MCF 10A (cell line): ENCODE data around the gene JAG2. TPM values are rescaled to one million over a fixed set of nuclear protein-coding genes. Genes with fewer than 3 reads are reported as not detected.

Source experiments
- BruUV-seq: library from RNA; stranded (reverse); fragments of 400-500 nt; replicated peaks from 2 replicates; lab custom pipeline; 2021; lab: Mats Ljungman, UMichigan
- CTCF ChIA-PET: fragments of 300-600 bp; sonication (Branson Sonifier 250); formaldehyde crosslinking; extraction: SDS; loops from one replicate; lab custom pipeline; 2021; ENCODE audit warnings: antibody characterized with exemption, inconsistent platforms; lab: Yijun Ruan, JAX
- POLR2A ChIA-PET: fragments of 300-600, 350-650 bp; sonication (Branson Sonifier 250); formaldehyde crosslinking; extraction: SDS; loops from one replicate; lab custom pipeline; 2020; ENCODE audit warnings: antibody characterized with exemption, inconsistent platforms; lab: Yijun Ruan, JAX
- DNase-seq: peaks from one replicate; pipeline ENCODE4 v3.0.0-alpha.2; 2018; ENCODE audit not compliant: unreplicated experiment
- H3K27ac Mint-ChIP-seq: one replicate; pipeline ENCODE4 v1.8.0; 2022; ENCODE audit warnings: mild to moderate bottlenecking, low read depth, mixed read lengths; ENCODE audit not compliant: unreplicated experiment
- H3K27me3 Mint-ChIP-seq: one replicate; pipeline ENCODE4 v1.8.0; 2022; ENCODE audit warnings: mixed read lengths; ENCODE audit not compliant: insufficient read depth, unreplicated experiment
- H3K36me3 Mint-ChIP-seq: one replicate; pipeline ENCODE4 v1.8.0; 2022; ENCODE audit warnings: mild to moderate bottlenecking, moderate library complexity, mixed read lengths; ENCODE audit not compliant: insufficient read depth, unreplicated experiment
- H3K4me1 Mint-ChIP-seq: one replicate; pipeline ENCODE4 v1.8.0; 2022; ENCODE audit warnings: mixed read lengths; ENCODE audit not compliant: insufficient read depth, unreplicated experiment
- H3K4me3 Mint-ChIP-seq: one replicate; pipeline ENCODE4 v1.8.0; 2022; ENCODE audit warnings: mild to moderate bottlenecking, moderate library complexity, mixed read lengths; ENCODE audit not compliant: unreplicated experiment
- H3K9me3 Mint-ChIP-seq: one replicate; pipeline ENCODE4 v1.8.0; 2022; ENCODE audit warnings: mixed read lengths; ENCODE audit not compliant: unreplicated experiment
- intact Hi-C: fragments of 100-400 bp; cut with micrococcal nuclease; formaldehyde crosslinking; loops from 2 replicates; pipeline ENCODE4 v1.14.1; 2022
- total RNA-seq: library from RNA; stranded (reverse); gene quantifications from 2 replicates; pipeline ENCODE4 v1.2.3, GENCODE V29; 2022
- TF ChIP-seq, protein P1 (sequence below): fragments of 200-600 bp; IDR thresholded peaks from one replicate; pipeline ENCODE4 v1.8.0; 2022; ENCODE audit warnings: antibody characterized with exemption, mild to moderate bottlenecking; ENCODE audit not compliant: unreplicated experiment

Gene JAG2
- total RNA-seq, 1 experiment from 2014 or later = 33.5 TPM

DNA sequence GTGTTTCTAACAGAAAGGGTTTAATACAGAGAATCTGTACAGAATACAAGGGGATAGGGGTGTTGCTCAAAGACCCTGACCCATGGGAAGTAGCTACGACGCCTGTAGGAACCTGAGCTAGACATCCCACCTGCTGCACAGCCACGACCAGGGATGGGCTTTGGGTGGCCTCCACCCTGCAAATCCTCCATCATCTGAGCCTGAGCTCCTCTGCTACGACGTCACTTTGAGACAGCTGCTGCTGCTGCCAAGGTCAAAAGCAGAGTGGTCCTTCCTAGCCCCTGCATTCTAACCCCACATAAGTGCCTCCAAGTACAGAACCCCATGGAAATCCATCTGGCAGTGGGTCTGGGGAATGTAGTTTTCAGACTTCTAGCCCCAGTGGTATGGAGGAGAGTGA lies 43.8 kb downstream of the JAG2 start:
- Mint-ChIP-seq H3K27ac (no peak overlapping the region), H3K4me1 (no peaks in the 10 kb centered on the region), H3K27me3 (peaks cover 75% of the 10 kb centered on the region), H3K4me3 (no peak overlapping the region), H3K9me3 (peaks cover 11% of the 10 kb centered on the region), H3K36me3 (peaks cover 5% of the 10 kb centered on the region)
- BruUV-seq = no TSS peak
- DNase-seq = no peak
- TF ChIP-seq, protein P1, sequence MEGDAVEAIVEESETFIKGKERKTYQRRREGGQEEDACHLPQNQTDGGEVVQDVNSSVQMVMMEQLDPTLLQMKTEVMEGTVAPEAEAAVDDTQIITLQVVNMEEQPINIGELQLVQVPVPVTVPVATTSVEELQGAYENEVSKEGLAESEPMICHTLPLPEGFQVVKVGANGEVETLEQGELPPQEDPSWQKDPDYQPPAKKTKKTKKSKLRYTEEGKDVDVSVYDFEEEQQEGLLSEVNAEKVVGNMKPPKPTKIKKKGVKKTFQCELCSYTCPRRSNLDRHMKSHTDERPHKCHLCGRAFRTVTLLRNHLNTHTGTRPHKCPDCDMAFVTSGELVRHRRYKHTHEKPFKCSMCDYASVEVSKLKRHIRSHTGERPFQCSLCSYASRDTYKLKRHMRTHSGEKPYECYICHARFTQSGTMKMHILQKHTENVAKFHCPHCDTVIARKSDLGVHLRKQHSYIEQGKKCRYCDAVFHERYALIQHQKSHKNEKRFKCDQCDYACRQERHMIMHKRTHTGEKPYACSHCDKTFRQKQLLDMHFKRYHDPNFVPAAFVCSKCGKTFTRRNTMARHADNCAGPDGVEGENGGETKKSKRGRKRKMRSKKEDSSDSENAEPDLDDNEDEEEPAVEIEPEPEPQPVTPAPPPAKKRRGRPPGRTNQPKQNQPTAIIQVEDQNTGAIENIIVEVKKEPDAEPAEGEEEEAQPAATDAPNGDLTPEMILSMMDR = no peak
- POLR2A ChIA-PET = interaction anchor here (0.6 kb wide), 1 partner anchor 159 kb away, joined by 4 read pairs; no protein-coding TSS in a partner anchor
- CTCF ChIA-PET = no interaction called here
- intact Hi-C loops = no loop called here

DNA sequence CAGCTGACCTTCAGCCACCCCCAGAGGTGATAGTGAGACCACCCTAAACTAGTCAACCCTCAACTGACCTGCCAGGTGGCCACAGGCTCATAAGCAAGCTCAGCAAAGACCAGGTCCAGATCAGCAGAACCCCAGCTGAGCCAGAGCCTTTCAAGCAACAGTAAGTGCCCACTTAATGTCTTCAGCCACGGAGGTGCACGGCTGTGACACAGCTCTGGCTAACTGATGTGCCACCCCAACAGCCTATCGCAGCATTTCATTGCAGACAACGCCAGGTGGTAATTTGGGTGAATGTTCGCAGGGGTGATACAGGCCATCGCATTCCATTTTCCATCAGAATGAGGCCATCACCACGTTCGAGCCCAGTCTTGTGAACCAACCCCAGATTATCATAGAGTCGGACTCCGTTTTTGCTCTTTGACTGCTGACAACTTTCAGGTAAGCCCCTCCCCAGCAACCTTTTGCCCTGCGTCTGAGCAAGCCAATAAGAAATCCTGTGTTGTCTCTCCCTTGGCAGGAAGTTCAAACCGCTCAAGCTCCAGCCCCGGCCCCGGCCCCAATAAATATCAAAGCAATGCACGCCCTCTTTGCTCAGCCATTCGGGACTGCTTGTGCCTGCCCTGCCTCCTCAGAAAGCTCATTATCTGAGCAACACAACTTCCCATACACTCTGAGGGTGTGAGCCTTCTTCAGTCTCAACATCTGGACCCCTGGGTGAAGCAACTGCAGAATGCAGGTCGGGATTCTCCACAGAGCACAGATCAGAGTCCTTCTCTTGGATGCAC lies 44.4 kb downstream of the JAG2 start:
- no peak overlapping the region for H3K4me3 Mint-ChIP-seq
- no peak for DNase-seq
- TF ChIP-seq, protein P1 = no peak

DNA sequence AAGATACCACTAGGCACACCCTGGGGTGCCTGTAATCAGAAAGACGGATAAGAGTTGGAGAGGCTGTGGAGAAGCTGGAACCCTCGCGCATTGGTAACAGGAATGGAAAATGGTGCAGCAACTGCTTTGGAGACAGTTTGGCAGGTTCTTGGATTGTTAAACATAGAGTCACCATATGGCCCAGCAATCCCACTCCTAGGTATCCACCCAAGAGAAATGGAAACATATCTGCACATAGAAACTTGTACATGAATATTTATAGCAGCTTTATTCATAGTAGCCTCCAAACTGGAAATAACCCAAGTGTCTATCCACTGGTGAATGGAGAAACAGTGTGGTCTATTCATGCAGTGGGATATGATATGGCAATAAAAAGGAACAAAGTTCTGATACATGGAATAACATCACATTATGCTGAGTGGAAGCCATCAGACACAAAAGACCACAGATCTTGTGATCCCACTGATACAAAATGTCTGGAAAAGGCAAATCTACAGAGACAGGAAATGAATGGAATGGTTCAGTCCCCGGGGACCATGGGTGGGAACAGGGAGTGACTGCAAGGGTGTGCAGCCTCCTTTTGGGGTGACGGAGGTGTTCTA lies 45.4 kb downstream of the JAG2 start:
- peaks cover 11% of the 10 kb centered on the region for H3K9me3 Mint-ChIP-seq
- H3K27ac Mint-ChIP-seq = no peak overlapping the region
- TF ChIP-seq, protein P1 = no peak
- ChIA-PET POLR2A (interaction anchor here (1.3 to 1.6 kb wide), 2 partner anchors 25 to 29 kb away, joined by 3 to 4 read pairs; no protein-coding TSS in a partner anchor), CTCF (interaction anchor here (0.6 to 1.7 kb wide), 3 partner anchors 15 to 114 kb away, joined by 3 to 6 read pairs (median 3); no protein-coding TSS in a partner anchor)
- peaks cover 68% of the 10 kb centered on the region for H3K27me3 Mint-ChIP-seq
- no peaks in the 10 kb centered on the region for H3K4me1 Mint-ChIP-seq
- intact Hi-C loops = no loop called here
- no peak overlapping the region for H3K4me3 Mint-ChIP-seq
- H3K36me3 Mint-ChIP-seq = no peaks in the 10 kb centered on the region
- no TSS peak for BruUV-seq
- DNase-seq = no peak

More for the DNA sequence above, 44.4 kb downstream of the JAG2 start:
- ChIA-PET CTCF (interaction anchor here (0.5 kb wide), 1 partner anchor 27 kb away, joined by 3 read pairs; no protein-coding TSS in a partner anchor), POLR2A (interaction anchor here (0.6 to 1.6 kb wide), 2 partner anchors 30 to 159 kb away, joined by 3 to 4 read pairs; no protein-coding TSS in a partner anchor)
- no peak overlapping the region for H3K27ac Mint-ChIP-seq
- intact Hi-C loops = no loop called here
- no TSS peak for BruUV-seq
- H3K4me1 Mint-ChIP-seq = no peaks in the 10 kb centered on the region
- peaks cover 68% of the 10 kb centered on the region for H3K27me3 Mint-ChIP-seq
- peaks cover 11% of the 10 kb centered on the region for H3K9me3 Mint-ChIP-seq
- H3K36me3 Mint-ChIP-seq = no peaks in the 10 kb centered on the region

DNA sequence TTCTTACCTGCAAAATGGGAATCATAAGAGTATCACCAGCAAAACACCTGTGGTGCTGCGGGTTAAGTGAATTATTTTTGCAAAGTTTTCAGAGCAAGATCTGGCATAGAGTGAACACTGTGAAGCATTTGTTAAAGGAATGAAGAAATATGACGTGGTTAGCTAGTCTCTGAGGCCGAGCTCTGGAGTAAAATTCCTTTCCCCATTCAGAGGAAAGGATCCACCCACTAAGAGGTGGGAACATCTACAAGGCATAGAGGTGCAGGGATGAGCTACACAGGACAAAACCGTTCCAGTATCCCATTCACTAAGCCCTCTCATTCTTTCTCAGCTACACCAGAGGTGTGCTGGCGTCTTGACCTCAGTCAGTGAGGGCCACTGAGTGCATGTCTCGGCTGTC lies 48.5 kb downstream of the JAG2 start:
- Mint-ChIP-seq H3K27ac (no peak overlapping the region), H3K4me3 (no peak overlapping the region), H3K27me3 (peaks cover 47% of the 10 kb centered on the region), H3K36me3 (no peaks in the 10 kb centered on the region), H3K9me3 (peaks cover 11% of the 10 kb centered on the region), H3K4me1 (no peaks in the 10 kb centered on the region)
- TF ChIP-seq, protein P1 = no peak
- intact Hi-C loops = no loop called here
- CTCF ChIA-PET = interaction anchor here (1.2 kb wide), 1 partner anchor 46 kb away, joined by 4 read pairs; no protein-coding TSS in a partner anchor
- no TSS peak for BruUV-seq
- DNase-seq = no peak
- POLR2A ChIA-PET = interaction anchor here (0.5 to 1.0 kb wide), 2 partner anchors 9 to 16 kb away, joined by 3 to 4 read pairs; no protein-coding TSS in a partner anchor
